ENCODE results near the gene GAB2.

GRCh38 chr11:78170413-78170812, 247.2 kb downstream of the GAB2 start:
- TF ChIP-seq CTCF (IDR thresholded peaks at IDR 0.05): no peak
- TF ChIP-seq POLR2AphosphoS5 (IDR thresholded peaks at IDR 0.05): no peak
- TF ChIP-seq EP300 (IDR thresholded peaks at IDR 0.05): no peak
- no peak for TF ChIP-seq POLR2A (IDR thresholded peaks at IDR 0.05)

Data from stomach (tissue), 4 donors.